ENCODE results near the gene MORC1. TPM values are rescaled to one million over a fixed set of nuclear protein-coding genes. Genes with fewer than 3 reads are reported as not detected.

MORC1 gene
- total RNA-seq, 2 experiments from 2014 or later, result not detected

DNA sequence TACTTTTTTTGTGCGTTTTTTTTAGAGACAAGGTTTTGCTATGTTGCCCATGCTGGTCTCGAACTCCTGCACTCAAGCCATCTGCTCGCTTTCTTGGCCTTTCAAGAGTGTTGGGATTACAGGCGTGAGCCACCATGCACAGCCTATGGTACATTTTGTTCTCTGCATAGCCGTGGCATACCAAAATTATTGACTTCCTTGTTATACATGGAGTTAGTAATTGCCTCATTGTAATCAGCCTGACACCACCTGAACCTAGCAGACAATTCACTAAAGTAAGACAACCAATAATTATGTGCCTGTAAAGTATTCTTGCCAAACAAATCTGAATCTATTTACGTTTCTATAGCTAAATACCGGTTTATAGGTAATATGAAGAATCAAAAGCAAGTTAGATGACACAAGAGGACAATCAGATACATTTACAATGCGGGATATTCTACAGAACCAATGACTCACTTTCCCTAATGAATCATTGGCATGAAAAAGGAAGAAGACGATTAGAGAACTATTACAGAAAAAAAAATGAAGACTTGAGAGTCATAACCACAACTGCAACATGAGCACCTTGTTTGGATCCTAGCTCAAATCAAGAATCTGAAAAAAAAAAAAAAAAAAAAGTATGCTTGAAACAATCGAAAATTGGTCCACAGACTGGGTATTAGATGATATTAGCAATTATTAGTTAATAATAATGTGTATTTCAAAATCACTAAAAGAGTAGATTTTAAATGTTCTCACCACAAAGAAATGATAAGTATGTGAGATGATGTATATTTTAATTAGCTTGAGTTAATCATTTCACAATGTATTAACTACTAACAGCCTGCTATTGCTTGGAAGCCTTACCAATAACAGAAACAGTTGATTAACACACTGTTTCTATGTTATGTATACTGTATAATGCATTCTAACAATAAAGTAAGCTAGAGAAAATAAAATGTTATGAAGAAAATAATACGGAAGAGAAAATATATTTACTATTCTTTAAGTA, 171.3 kb downstream of the MORC1 start:
- peaks cover 0 to 2% of the 10 kb centered on the region in 2 experiments for H3K27me3 ChIP-seq (ENCODE audit: control insufficient read depth in 1 of 2, insufficient read depth in 2 of 2, low read length in 2 of 2)
- ATAC-seq (ENCODE audit: poor library complexity) (no peak), DNase-seq (no peak)
- Mint-ChIP-seq H3K9me3 (no peaks in the 10 kb centered on the region), H3K36me3 (ENCODE audit: low read depth) (no peaks in the 10 kb centered on the region), H3K27me3 (peaks cover 16% of the 10 kb centered on the region), H3K27ac (no peak overlapping the region), H3K4me1 (ENCODE audit: low read depth) (no peaks in the 10 kb centered on the region), H3K4me3 (no peak overlapping the region)
- CTCF ChIA-PET, result interaction anchor here (0.6 kb wide), 1 partner anchor 1505 kb away, joined by 3 read pairs; no protein-coding TSS in a partner anchor
- TF ChIP-seq CTCF (IDR thresholded peaks at IDR 0.05), result no peak
- H3K36me3 ChIP-seq (ENCODE audit: insufficient read depth, low read length), result no peaks in the 10 kb centered on the region
- no peak overlapping the region for H3K27ac ChIP-seq (ENCODE audit: low read depth in 1 of 2, low read length in 2 of 2)
- intact Hi-C loops (cut with DNase I, micrococcal nuclease), result no loop called here
- no peaks in the 10 kb centered on the region for H3K4me1 ChIP-seq (ENCODE audit: insufficient read depth, low read length)
- H3K9me3 ChIP-seq (ENCODE audit: control insufficient read depth in 1 of 2, insufficient read depth in 1 of 2, low read length in 2 of 2), result no peaks in the 10 kb centered on the region
- POLR2A ChIA-PET, result no interaction called here
- H3K4me3 ChIP-seq (ENCODE audit: low read length), result no peak overlapping the region

DNA sequence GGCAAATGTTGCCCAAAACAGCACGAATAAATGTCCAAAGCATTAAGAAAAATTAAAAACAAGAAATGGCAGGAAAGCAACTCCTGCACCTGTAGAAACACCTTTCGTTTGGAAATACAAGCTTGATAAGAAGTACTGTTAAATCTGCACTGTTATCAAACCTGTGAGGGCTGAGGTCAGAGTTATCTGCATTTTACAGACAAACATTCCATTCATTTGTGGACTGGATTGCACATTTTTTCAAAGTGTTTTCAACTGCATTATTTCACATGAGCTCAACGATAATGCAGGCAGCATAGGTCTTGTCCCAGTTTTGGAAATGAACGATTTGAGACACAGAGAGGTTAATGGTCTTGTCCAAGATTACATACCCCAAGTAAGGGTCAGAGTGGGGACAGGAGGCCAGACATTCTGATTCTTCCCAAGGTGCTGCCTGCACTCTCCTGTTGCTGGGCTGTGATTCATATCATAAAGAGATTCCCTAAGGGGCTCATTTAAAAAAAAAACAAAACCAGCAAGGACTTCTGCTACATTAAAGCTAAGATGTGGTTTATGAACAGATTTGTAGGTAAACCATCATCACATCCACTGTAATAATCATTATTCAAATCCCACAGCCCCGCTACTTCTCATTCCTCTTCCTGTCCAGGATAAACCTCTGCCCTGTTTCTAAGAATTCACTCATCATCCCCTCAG, 177.2 kb downstream of the MORC1 start:
- no peaks in the 10 kb centered on the region for H3K9me3 ChIP-seq (ENCODE audit: control insufficient read depth in 1 of 2, insufficient read depth in 1 of 2, low read length in 2 of 2)
- H3K4me1 ChIP-seq (ENCODE audit: insufficient read depth, low read length), result no peaks in the 10 kb centered on the region
- H3K4me3 Mint-ChIP-seq, result no peak overlapping the region
- no peaks in the 10 kb centered on the region for H3K27me3 Mint-ChIP-seq
- H3K27me3 ChIP-seq (ENCODE audit: control insufficient read depth in 1 of 2, insufficient read depth in 2 of 2, low read length in 2 of 2), result no peaks in the 10 kb centered on the region
- ATAC-seq (ENCODE audit: poor library complexity) (no peak), DNase-seq (no peak)
- no peaks in the 10 kb centered on the region for H3K36me3 Mint-ChIP-seq (ENCODE audit: low read depth)
- CTCF ChIA-PET, result no interaction called here
- no peaks in the 10 kb centered on the region for H3K9me3 Mint-ChIP-seq
- intact Hi-C loops (cut with DNase I, micrococcal nuclease), result no loop called here
- H3K4me3 ChIP-seq (ENCODE audit: low read length), result no peak overlapping the region
- no peak overlapping the region for H3K27ac ChIP-seq (ENCODE audit: low read depth in 1 of 2, low read length in 2 of 2)
- no peak for TF ChIP-seq CTCF (IDR thresholded peaks at IDR 0.05)
- POLR2A ChIA-PET, result no interaction called here
- H3K27ac Mint-ChIP-seq, result no peak overlapping the region
- H3K36me3 ChIP-seq (ENCODE audit: insufficient read depth, low read length), result no peaks in the 10 kb centered on the region
- no peaks in the 10 kb centered on the region for H3K4me1 Mint-ChIP-seq (ENCODE audit: low read depth)

DNA sequence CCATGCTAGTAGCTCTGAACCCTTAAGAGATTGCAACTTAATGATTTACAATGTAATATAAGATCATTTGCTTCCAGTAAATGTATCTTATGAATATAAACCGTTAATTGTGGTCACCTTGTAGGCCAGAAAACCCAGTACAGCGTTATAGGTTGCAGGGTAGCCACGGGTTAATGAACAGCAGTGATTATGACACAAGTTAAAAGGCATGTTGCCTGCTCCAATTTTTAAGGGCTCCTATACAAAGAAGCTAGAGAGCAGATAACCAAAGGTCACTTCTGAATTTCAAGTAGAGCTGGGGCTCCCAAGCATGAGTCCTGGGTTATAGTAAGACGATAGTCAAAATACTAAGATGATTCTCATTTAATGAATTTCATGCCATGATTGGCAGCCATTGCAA, 177.8 kb downstream of the MORC1 start:
- intact Hi-C loops (cut with DNase I, micrococcal nuclease), result no loop called here
- POLR2A ChIA-PET, result interaction anchor here (0.6 kb wide), 1 partner anchor 414 kb away, joined by 3 read pairs; no protein-coding TSS in a partner anchor

More for the DNA sequence above, 177.8 kb downstream of the MORC1 start:
- CTCF ChIA-PET, result no interaction called here
- Histone ChIP-seq H3K4me3 (ENCODE audit: low read length) (no peak overlapping the region), H3K27ac (ENCODE audit: low read depth in 1 of 2, low read length in 2 of 2) (no peak overlapping the region), H3K36me3 (ENCODE audit: insufficient read depth, low read length) (no peaks in the 10 kb centered on the region), H3K27me3 (ENCODE audit: control insufficient read depth in 1 of 2, insufficient read depth in 2 of 2, low read length in 2 of 2) (no peaks in the 10 kb centered on the region), H3K9me3 (ENCODE audit: control insufficient read depth in 1 of 2, insufficient read depth in 1 of 2, low read length in 2 of 2) (no peaks in the 10 kb centered on the region), H3K4me1 (ENCODE audit: insufficient read depth, low read length) (no peaks in the 10 kb centered on the region)
- Mint-ChIP-seq H3K27ac (no peak overlapping the region), H3K4me3 (no peak overlapping the region), H3K27me3 (no peaks in the 10 kb centered on the region), H3K36me3 (ENCODE audit: low read depth) (no peaks in the 10 kb centered on the region), H3K4me1 (ENCODE audit: low read depth) (no peaks in the 10 kb centered on the region), H3K9me3 (no peaks in the 10 kb centered on the region)
- DNase-seq (no peak), ATAC-seq (ENCODE audit: poor library complexity) (no peak)
- TF ChIP-seq CTCF (IDR thresholded peaks at IDR 0.05), result no peak
